Sigmoid colon (tissue), 7 donors: ENCODE data around the gene CDK16. TPM values are rescaled to one million over a fixed set of nuclear protein-coding genes. Genes with fewer than 3 reads are reported as not detected.

Experiments used
- DNase-seq: peaks from one replicate; pipeline ENCODE4 v3.0.0-alpha.2; 2019
- H3K27ac ChIP-seq, 4 donors: fragments of 200-600 bp; sonication (generic); one replicate each; pipeline ENCODE4 v1.5.1; 2016 to 2019; ENCODE audit warnings: mild to moderate bottlenecking in 1 of 4
- H3K27me3 ChIP-seq, 3 donors: fragments of 200-600 bp; sonication (generic); one replicate each; pipeline ENCODE4 v1.5.1; 2019; ENCODE audit warnings: mild to moderate bottlenecking in 1 of 3
- H3K36me3 ChIP-seq, 4 donors: fragments of 200-600 bp; sonication (generic); one replicate each; pipeline ENCODE4 v1.5.1; 2016 to 2019
- H3K4me1 ChIP-seq, 4 donors: fragments of 200-600 bp; sonication (generic); one replicate each; pipeline ENCODE4 v1.5.1; 2017 to 2019
- H3K4me3 ChIP-seq, 4 donors: fragments of 200-600 bp; sonication (generic); one replicate each; pipeline ENCODE4 v1.5.1; 2017 to 2019; ENCODE audit warnings: mild to moderate bottlenecking in 2 of 4, moderate library complexity in 1 of 4
- H3K9me3 ChIP-seq, 4 donors: fragments of 200-600 bp in 3 of 4; sonication (generic) in 3 of 4; one replicate each; pipeline versions ENCODE4 v1.5.1 to v1.6.1; 2013 to 2019
- EP300 ChIP-seq, 4 donors: sonication (generic); formaldehyde crosslinking; IDR thresholded peaks; one replicate each; pipeline ENCODE4 v1.6.1; 2017; ENCODE audit warnings: antibody characterized with exemption in 4 of 4
- POLR2A ChIP-seq, 2 donors: fragments of 450-650 bp; IDR thresholded peaks; one replicate each; pipeline ENCODE4 v1.6.1; 2016; ENCODE audit warnings: antibody characterized with exemption in 2 of 2, mild to moderate bottlenecking in 2 of 2, moderate library complexity in 2 of 2
- POLR2AphosphoS5 ChIP-seq, 4 donors: sonication (generic); formaldehyde crosslinking; IDR thresholded peaks; one replicate each; pipeline ENCODE4 v1.6.1; 2017; ENCODE audit warnings: antibody characterized with exemption in 4 of 4
- WGBS, 2 donors: extraction: QIAGEN DNeasy Blood & Tissue Kit; methylation state at CpG; one replicate each; pipeline ENCODE4 v1.1.7; 2013; 5-methylcytosine and 5-hydroxymethylcytosine counted together
- intact Hi-C: fragments of 100-400 bp; cut with DNase I; formaldehyde crosslinking; loops from one replicate; pipeline ENCODE4 v1.15.1; 2023
- polyA plus RNA-seq, 3 donors: library from polyadenylated mRNA; stranded (reverse); fragments of 200-250 nt; gene quantifications; one replicate each; pipeline ENCODE4 v1.2.3, GENCODE V29; 2013
- total RNA-seq, 4 donors: library from RNA; depleted of rRNA; stranded (reverse); fragments of >200 nt; gene quantifications; one replicate each; pipeline ENCODE4 v1.1.0, GENCODE V29; 2016
- TF ChIP-seq, protein P1 (sequence below), 4 experiments: fragments of 450-650 bp in 3 of 4; fragments of 200-600 bp in 1 of 4; IDR thresholded peaks; one replicate each; pipeline ENCODE4 v1.5.1; 2016 to 2019; ENCODE audit warnings: antibody characterized with exemption in 4 of 4, mild to moderate bottlenecking in 3 of 4, moderate library complexity in 2 of 4
- donor health status: healthy with polysubstance abuse.
- donor health status: Bipolar disorder and iron deficiency.
- donor health status: healthy.

CDK16 gene
- total and polyA plus RNA-seq, 7 donors = 35.4 to 64.6 (median 46.3) TPM

DNA sequence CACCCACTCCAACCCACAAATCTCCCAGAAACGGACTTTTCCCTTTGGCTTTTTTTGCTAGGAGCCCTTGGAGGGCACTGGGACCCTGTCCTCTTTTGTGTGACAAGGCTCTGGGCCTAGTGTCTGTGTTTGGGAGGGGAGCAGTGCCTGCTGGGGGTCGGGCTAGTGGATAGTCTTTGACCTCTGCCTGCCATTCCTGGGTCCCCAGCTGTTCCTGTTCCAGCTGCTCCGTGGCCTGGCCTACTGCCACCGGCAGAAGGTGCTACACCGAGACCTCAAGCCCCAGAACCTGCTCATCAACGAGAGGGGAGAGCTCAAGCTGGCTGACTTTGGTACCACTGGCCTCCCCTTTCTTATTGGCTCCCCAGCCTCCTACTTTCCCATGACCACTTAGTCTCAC is 7.6 kb downstream of the CDK16 start:
- intact Hi-C loops = no loop called here
- 81 to 92% methylated on average over 6 of the region's 6 CpGs for WGBS, 2 donors

DNA sequence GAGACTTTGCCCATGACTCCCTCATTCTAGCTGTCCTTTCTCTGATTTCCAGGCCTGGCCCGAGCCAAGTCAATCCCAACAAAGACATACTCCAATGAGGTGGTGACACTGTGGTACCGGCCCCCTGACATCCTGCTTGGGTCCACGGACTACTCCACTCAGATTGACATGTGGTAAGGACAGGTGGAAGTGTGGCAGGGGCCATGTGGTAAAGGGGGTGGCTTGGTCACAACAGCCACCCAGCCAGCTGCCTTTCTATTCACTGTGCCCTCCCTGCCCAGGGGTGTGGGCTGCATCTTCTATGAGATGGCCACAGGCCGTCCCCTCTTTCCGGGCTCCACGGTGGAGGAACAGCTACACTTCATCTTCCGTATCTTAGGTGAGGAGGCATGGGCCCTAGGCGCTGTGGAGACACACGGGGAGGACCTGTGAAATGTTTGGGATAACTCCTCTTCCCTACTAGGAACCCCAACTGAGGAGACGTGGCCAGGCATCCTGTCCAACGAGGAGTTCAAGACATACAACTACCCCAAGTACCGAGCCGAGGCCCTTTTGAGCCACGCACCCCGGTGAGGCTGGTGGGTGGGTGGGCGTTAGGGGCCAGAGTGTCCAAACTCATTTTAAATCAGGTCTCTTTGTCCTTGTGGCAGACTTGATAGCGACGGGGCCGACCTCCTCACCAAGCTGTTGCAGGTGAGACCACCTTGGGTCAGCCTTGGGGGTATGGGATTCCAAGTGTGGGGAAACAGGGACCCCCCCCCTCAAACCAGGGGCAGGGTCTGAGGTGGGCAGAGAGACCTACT is 8.3 kb downstream of the CDK16 start:
- H3K27me3 ChIP-seq = no peaks in the 10 kb centered on the region
- intact Hi-C loops = no loop called here
- no peak overlapping the region for H3K4me3 ChIP-seq
- H3K27ac ChIP-seq = no peak overlapping the region
- peaks cover 19 to 65% (median 33%) of the 10 kb centered on the region in 4 donors for H3K36me3 ChIP-seq
- WGBS, 2 donors = 89 to 95% methylated on average over 19 of the region's 19 CpGs
- TF ChIP-seq, protein P1, sequence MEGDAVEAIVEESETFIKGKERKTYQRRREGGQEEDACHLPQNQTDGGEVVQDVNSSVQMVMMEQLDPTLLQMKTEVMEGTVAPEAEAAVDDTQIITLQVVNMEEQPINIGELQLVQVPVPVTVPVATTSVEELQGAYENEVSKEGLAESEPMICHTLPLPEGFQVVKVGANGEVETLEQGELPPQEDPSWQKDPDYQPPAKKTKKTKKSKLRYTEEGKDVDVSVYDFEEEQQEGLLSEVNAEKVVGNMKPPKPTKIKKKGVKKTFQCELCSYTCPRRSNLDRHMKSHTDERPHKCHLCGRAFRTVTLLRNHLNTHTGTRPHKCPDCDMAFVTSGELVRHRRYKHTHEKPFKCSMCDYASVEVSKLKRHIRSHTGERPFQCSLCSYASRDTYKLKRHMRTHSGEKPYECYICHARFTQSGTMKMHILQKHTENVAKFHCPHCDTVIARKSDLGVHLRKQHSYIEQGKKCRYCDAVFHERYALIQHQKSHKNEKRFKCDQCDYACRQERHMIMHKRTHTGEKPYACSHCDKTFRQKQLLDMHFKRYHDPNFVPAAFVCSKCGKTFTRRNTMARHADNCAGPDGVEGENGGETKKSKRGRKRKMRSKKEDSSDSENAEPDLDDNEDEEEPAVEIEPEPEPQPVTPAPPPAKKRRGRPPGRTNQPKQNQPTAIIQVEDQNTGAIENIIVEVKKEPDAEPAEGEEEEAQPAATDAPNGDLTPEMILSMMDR (IDR thresholded peaks at IDR 0.05) = no peak
- TF ChIP-seq EP300 (IDR thresholded peaks at IDR 0.05) (no peak), POLR2A (IDR thresholded peaks at IDR 0.05) (no peak)
- H3K9me3 ChIP-seq = no peaks in the 10 kb centered on the region
- no peaks in the 10 kb centered on the region for H3K4me1 ChIP-seq
- peak; percentile 55 for DNase-seq

More for the DNA sequence above, 7.6 kb downstream of the CDK16 start:
- Histone ChIP-seq H3K4me1 (peaks cover 0 to under 1% (median 0%) of the 10 kb centered on the region in 4 donors), H3K36me3 (peaks cover 19 to 65% (median 33%) of the 10 kb centered on the region in 4 donors), H3K9me3 (no peaks in the 10 kb centered on the region), H3K27ac (no peak overlapping the region), H3K27me3 (no peaks in the 10 kb centered on the region), H3K4me3 (no peak overlapping the region)
- DNase-seq = no peak
- TF ChIP-seq POLR2AphosphoS5 (IDR thresholded peaks at IDR 0.05) (no peak), POLR2A (IDR thresholded peaks at IDR 0.05) (no peak)
- TF ChIP-seq, protein P1 (IDR thresholded peaks at IDR 0.05) = no peak

DNA sequence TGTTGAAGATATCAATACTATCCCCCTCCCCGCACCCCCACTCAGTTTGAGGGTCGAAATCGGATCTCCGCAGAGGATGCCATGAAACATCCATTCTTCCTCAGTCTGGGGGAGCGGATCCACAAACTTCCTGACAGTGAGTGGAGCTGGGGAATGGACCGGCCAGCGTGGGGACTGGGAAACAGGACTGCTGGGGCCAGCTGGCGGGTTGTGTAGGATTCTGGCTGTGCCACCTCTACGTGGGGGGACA is 8.8 kb downstream of the CDK16 start:
- 92 to 96% methylated on average over 9 of the region's 9 CpGs for WGBS, 2 donors
- no peak for DNase-seq
- H3K4me1 ChIP-seq = peaks cover 0 to 3% (median under 1%) of the 10 kb centered on the region in 4 donors
- no peaks in the 10 kb centered on the region for H3K9me3 ChIP-seq
- peaks cover 19 to 65% (median 33%) of the 10 kb centered on the region in 4 donors for H3K36me3 ChIP-seq
- H3K4me3 ChIP-seq = no peak overlapping the region
- intact Hi-C loops = no loop called here
- no peaks in the 10 kb centered on the region for H3K27me3 ChIP-seq
- no peak overlapping the region for H3K27ac ChIP-seq
- no peak for TF ChIP-seq POLR2AphosphoS5 (IDR thresholded peaks at IDR 0.05)
- TF ChIP-seq, protein P1 (IDR thresholded peaks at IDR 0.05) = no peak
- TF ChIP-seq EP300 (IDR thresholded peaks at IDR 0.05) = no peak
- no peak for TF ChIP-seq POLR2A (IDR thresholded peaks at IDR 0.05)

DNA sequence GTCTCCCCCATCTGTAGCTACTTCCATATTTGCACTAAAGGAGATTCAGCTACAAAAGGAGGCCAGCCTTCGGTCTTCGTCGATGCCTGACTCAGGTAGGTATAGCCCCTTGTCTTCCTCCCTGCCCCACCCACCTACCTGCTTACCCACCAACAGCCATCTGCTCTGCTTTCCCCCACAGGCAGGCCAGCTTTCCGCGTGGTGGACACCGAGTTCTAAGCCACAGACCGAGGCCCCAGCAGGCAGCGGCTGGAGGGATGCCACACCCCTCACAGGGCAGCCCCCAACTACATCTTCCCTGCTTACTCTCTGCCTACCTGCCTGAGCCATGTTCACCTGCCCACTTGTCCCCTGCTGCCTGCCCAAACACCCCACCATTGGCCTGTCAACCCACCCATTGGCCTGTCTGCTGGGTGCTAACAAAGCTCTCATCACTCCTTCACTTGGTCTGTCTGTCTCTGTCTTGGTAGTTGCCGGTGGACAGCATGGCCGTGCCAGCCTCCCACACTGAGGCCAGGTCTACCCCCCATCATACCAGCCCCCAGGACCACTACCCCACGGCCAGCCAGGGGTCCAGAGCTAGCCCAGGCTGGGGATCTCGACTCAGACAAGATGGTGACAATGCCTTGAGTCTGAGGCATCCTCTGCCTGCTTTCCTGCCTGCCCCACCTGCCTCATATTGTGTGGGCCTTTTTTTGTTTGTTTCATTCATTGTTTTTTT is 10.2 kb downstream of the CDK16 start:
- no peak for TF ChIP-seq POLR2A (IDR thresholded peaks at IDR 0.05)
- TF ChIP-seq EP300 (IDR thresholded peaks at IDR 0.05) = no peak
- TF ChIP-seq POLR2AphosphoS5 (IDR thresholded peaks at IDR 0.05) = no peak
- TF ChIP-seq, protein P1 (IDR thresholded peaks at IDR 0.05) = no peak
- peak; percentile 55 for DNase-seq
- peaks cover 18 to 57% (median 30%) of the 10 kb centered on the region in 4 donors for H3K36me3 ChIP-seq
- H3K27ac ChIP-seq = no peak overlapping the region
- H3K9me3 ChIP-seq = no peaks in the 10 kb centered on the region
- 94 to 95% methylated on average over 12 of the region's 12 CpGs for WGBS, 2 donors
- no peaks in the 10 kb centered on the region for H3K27me3 ChIP-seq
- intact Hi-C loops = no loop called here
- no peak overlapping the region for H3K4me3 ChIP-seq
- H3K4me1 ChIP-seq = peaks cover 0 to 6% (median 2%) of the 10 kb centered on the region in 4 donors
